ENCODE data around the gene LRPPRC.

Gene LRPPRC

DNA sequence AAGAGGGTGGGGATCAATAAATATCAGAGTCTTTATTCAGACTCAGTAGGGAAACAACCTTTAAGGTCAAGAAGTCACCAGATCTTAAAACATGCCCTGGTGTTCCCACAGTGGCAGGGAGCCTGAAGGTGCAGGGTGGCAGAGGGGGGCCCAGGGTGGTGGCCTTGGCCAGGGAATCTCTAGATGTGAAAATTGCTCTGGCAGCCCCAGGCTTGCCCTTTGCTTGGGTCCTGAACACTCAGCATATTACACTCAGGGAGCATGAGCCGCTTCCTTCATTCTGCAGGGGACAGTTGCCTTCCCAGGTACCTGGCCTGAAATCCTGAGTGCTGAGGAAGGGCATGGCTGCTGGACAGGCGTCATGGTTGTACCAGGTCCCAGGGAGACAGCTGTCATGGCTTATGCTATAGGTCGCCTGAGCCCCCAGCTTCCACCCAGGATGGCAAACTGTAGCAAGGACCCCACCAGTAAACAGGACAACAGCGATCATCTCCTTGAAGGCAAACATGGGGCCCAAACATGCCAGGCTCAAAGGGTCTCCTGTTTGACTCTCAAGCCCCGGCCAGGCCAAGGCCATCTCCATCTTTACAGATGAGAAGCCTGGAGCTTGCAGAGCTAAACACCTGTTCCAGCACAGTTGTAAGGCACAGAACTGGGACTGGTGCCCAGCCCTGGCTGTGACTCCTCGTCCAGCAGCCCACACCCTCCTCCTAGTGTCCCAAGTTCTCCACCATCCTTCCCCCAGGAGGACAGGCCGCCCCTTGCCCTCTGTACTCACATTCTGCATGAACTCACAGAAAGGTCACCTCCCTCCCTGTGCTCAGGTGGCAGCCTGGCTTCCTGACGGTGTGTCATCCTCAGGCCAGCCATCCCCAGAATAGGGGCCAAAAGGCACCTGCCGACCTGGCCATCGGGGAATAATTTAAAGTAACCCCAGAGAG, 142.4 kb downstream of the LRPPRC start:
- DNase-seq = no peak

DNA sequence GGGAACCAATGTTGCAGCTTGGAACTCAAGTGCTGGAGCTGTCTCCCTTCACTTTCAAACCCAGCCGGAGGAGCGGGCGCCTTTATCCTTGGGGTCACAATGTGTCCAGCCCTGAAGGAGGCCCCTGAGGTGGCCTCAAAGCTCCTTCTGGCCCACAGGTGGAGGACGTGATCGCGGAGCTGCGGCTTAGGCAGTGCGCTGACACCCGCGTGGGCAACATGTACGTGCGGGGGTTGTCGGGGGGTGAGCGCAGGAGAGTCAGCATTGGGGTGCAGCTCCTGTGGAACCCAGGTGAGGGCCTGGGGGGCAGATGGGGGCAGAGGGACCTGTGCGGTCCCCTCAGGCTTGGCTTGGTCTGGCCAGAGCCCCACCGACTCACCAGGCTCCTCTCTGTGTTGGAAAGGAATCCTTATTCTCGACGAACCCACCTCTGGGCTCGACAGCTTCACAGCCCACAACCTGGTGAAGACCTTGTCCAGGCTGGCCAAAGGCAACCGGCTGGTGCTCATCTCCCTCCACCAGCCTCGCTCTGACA, 143.5 kb downstream of the LRPPRC start:
- no peak for DNase-seq

DNA sequence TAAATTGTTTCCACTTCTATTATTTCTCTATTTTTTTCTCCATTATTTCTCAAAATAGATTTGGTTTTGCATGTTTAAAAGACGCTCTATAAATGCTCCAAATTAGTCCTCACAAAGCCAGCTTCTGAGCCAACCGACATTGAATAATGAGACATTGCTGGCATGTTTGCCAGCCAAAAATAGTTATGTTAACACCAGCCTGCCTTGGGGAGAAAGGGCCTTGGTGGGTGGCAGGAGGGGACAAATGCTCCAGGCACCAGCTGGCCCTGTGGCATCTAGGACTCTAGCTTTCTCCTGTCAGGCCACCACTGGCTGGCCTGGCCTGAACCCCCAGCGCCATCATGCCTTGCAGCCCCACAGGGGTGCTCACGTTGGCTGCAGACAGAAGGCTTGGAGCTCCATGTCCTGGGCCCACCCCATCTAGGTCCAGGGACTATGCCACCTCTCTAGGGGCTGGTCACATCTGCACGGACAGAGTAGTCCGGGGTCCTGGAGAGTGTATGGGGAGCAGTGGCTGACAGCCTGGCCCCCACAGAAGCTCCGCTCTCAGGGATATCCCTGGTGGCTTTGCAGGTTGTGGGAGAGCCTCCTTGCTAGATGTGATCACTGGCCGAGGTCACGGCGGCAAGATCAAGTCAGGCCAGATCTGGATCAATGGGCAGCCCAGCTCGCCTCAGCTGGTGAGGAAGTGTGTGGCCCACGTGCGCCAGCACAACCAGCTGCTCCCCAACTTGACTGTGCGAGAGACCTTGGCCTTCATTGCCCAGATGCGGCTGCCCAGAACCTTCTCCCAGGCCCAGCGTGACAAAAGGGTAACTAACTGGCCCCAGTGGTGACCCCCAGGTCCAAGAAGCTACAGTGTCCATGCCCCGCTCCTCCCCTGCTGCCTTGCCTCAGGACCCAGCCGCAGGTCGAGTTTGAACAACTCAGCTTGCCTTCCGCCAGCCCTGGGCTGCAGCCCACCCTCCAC, 144.5 kb downstream of the LRPPRC start:
- DNase-seq = no peak

DNA sequence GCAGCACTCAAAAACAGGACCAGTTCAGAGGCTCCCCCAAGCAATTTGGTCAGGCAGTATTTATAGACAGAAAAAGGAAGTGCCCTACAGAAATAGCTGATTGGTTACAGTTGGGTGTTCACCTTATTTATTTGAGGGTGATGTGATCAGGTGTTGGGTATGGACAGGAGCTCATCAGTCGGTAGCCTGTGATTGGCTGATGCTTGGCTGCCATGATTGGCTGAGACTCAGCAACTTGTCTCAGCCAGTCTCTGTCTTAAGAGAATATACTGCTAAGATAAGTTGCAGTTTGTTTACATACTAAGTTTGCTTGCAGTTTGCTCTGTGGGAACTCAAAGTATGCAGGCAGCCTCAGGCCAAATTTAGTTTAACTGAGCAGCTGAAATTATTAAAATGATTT, 147.6 kb downstream of the LRPPRC start:
- DNase-seq = no peak

DNA sequence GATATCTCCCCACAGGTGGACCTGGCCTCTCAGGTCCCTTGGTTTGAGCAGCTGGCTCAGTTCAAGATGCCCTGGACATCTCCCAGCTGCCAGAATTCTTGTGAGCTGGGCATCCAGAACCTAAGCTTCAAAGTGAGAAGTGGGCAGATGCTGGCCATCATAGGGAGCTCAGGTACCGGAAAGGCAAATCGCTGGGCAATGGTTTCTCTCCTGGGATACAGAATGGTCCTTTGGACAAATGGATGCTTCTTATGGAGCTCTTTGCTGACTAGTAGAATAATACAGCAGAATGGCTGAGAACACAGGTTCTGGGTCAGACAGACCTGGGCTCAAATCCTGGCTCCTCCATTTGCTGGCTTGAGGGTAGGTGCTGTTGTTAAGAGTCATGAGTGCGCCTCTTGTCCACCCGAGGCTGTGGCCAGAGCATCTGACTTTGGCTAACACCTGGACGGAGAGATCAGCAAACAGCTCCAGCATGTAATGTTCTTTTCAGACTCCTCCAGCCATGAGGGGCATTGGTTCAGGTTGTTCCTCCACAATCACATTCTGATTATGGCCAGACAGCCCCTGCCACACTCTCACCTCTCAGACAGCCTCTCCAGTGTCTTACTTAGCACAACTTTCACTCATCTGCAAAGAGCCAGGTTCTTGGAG, 149.5 kb downstream of the LRPPRC start:
- DNase-seq = no peak

DNA sequence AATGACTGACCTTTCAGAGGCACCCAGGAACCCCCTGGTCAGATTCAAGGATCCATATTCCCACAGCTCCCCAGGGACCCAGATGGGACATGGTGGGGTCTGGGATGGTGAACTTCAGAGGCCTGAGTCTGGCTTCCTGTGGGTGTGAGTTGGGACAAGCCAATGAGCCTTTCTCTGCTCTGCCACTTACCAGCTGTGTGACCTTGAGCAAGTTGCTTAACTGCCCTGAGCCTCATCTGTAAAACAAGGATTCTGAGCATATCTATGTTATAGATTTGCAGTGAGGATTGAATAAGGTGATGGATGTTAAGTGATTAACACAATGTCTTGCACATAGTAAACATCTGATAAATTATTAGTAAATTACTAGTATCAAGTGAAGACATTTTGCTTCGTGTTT, 150.6 kb downstream of the LRPPRC start:
- no peak for DNase-seq

DNA sequence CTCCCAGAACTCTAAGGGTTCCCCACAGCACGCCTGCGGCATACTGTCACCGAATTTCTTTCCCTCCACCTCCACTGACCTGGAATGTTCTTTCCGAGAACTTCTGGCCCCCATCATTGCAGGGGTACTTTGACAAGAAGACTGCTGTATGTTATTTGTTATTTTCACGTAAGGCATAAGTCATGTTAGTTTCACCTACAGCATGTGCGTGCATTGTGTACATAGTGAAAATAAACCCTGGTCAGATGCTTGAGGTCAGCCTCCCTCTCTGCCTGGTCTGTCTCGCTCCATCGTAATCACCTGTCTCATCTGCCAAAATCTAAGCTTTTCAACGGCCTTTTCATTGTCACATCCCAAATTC, 152.9 kb downstream of the LRPPRC start:
- DNase-seq = no peak

DNA sequence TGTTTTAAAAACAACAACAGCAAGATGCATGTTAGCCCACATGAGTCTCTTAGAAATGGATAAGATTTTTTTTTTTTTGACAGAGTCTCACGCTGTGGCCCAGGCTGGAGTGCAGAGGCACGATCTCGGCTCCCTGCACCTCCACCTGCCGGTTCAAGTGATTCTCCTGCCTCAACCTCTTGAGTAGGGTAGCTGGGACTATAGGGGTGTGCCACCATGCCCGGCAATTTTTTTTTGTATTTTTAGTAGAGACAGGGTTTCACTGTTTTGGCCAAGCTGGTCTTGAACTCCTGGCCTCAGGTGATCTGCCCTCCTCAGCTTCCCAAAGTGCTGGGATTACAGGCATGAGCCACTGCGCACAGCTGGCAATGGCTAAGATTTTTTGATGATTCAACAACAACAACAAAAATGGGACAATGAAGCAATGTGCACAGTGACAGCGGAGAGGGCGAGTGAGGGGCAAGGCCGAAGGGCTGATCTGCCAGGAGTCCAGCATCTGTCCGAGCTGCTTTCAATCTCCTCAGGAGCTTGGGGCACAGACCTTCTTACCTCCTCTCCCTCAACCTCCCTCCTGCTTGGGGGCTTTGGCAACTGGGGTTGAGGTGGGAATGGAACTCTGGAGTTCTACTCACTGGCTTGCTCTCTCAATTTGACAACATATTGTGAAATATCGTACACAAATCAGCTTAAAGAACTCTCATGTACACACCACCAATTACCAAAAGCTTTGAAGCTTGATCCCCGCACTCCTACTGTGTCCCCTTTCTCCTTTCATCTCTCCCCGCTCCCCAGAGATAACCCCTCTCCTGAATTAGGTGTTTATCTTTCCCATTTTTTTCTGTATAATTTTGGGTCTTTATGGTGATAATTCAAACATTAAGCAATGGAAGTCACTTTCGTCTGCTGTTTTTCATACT, 153.6 kb downstream of the LRPPRC start:
- no peak for DNase-seq

DNA sequence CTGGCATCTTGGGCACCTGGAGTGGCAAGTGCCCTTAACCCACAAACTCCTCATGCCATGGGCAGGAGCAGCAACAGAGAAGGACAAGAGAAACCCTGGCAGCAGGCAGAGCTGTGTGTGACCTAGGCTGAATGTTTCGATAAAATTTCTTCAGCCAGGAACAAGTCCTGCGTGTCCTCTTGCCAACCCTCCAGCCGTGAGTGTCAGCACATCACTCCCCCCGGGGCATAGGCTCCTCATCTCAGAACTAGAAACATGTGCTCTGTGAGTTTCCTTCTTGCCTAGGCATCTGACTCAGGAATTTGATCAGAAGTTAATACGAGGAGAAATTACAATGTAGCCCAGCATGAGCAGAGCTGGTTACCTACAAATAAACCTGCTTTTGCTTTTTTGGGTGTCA, 154.8 kb downstream of the LRPPRC start:
- no peak for DNase-seq

DNA sequence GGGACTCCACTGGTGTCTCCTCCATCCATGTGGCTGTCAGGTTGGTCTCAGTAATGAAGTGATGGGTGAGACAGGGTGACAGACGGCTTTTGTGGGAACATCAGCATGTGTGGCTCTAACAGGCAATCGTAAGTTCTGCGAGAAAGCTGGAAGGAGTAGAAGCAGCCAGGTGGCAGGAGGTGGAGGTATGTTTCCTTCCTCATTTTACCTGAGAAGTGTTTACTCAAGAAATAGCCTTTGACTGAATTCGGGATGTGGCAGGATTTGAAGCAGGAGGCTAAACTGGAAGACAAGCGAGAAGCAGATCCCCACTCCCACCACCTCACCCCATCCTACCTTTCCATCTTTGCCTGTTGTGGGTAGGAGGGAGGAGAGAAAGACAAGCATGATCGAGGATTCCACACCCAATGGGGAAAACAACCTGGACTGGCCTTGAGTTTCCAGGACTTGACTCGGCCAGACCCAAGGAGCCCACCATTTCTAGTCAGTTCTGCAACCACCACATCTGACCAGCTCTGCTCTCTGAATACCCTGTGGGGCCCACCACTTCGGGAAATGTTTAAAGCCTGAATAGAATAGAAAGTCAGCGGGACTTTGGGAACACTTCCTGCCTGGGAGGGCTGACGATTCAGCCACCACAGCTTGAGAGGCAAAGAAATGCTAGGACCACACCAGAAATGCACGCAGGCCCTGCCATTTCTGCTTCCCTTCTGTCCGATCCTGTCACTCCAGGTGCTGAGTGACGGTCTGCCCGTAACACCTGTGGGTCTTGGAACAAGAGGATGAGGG, 155.8 kb downstream of the LRPPRC start:
- no peak for DNase-seq

DNA sequence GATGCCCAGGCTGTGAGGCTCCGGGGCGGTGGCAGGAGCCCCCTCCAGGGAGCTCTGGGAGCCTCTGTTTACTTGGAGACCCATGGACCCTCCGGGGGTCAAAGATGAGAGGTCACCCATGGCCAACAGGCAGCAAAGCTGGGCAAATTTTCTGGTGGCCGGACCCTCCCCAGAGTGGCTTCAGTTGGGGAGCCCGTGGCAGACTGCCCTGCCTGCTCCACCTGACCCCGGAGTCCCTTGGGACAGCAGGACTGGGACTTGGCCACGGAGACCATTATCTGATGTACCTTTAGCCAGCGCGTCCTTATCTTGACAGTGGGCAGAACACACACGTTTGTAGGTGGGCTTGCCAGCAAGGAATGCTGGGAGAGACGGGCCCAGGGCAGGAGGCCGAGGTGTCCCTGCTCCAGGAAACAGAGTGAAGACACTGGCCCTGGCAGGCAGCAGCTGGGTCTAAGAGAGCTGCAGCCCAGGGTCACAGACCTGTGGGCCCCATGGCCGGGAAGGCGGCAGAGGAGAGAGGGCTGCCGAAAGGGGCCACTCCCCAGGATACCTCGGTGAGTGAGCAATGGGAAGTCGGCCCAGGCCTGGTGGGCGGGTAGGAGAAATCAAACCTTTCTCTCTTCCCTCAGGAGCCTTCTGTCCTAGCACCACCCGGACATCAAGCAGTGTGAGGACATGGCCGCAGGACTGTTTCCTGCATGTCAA, 157.1 kb downstream of the LRPPRC start, which contains the start of the genes ABCG5 and ABCG8:
Gene ABCG5, minus strand, starts transcription at position 280 of the 708 bp plus-strand sequence. Its CDS starts 160 bp downstream, at position 120.
Gene ABCG8, plus strand, starts transcription at position 412 of the 708 bp plus-strand sequence. Its CDS starts 83 bp downstream, at position 495.
- no peak for DNase-seq

DNA sequence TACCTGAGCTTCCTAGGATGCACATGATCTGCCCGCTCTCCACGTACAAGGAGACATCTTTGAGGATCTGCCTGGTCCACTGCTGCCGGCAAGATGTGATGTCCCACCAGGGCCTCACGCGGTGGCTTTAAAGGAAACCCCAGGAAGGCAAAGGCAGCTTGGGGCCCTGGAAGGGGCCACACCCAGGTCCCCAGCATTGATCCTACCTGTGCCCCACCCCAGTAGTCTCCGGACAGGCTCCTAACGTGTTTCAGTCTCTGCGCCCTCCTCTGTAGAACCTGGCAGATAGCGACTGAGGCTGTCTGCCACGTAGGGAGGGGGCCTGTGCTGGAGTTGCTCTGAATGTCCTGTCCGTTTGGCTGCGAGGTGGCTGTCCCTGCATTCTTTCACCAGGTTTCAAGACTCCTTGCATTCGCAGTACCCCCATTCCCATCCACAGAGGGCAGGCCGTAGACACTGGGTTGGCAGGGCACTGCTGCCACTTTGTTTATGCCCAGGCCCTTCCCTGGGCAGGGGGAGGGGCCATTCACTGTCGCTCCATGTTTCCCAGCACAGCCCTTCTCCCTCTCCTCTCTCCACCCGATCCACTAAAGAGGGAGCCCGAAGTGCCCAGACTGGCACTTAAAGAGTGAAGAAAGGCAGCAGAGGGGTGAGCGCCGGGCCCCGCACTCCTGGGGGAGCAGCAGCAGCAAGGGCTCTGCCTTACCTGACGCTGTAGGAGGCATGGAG, 157.8 kb downstream of the LRPPRC start:
- no peak for DNase-seq

DNA sequence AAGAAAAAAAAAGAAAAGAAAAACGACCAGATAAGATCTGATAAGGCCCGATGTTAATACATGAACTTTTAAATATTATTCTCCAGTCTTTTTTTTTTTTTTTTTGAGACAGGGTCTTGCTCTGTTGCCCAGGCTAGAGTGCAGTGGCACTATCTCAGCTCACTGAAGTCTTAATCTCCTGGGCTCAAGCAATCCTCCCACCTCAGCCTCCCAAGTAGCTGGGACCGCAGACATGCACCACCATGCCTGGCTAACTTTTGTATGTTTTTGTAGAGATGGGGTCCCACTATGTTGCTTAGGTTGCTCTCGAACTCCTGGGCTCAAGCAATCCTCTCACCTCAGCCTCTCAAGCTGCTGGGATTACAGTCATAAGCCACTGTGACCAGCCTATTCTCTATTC, 158.8 kb downstream of the LRPPRC start:
- DNase-seq = no peak
